HG03469 (cell line): ENCODE measurements around the gene DIAPH3.

ENCODE experiments used
- ATAC-seq: cut with Tn5 transposase; IDR thresholded peaks from one replicate; pipeline ENCODE4 v1.9.1; 2021; ENCODE audit warnings: mild to moderate bottlenecking, moderate library complexity, moderate number of reproducible peaks; ENCODE audit not compliant: unreplicated experiment

Gene DIAPH3

DNA sequence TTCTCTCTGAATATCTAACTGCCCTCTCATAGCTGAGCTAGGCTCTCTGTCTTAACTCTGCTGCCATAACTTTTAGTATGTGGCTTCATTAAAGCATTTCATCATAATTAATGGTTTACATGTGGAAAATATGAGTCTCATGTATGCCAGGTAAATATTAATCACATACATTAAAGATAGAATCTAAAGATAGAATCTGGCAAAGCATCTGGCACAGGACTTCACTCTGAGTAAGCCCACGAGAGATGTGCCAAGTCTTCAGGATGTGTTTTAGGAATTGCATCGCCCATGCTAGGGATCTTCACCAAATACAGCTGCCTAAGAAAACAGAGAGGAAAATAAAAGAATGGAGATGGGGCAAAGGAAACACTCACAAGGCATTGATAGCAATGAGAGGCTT is 285.8 kb downstream of the DIAPH3 start:
- no peak for ATAC-seq

DNA sequence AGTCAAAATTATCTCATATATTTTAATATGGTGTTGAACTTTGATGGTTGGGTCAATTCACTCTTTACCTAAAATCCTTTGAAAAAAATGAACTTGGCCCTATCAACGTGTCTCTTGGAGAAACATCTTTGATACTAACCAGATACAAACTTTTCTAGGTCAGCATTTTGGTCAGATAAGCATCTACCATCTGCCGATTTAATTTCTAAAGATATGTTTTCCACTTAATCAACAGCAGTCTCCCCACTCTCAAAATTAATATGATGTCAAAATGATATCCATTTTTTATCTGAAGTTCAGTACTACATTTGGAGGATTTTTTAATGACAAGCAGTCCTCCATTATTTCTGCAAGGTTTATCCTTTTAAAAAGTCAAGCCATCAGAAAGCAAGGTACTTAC is 288.8 kb downstream of the DIAPH3 start:
- no peak for ATAC-seq

DNA sequence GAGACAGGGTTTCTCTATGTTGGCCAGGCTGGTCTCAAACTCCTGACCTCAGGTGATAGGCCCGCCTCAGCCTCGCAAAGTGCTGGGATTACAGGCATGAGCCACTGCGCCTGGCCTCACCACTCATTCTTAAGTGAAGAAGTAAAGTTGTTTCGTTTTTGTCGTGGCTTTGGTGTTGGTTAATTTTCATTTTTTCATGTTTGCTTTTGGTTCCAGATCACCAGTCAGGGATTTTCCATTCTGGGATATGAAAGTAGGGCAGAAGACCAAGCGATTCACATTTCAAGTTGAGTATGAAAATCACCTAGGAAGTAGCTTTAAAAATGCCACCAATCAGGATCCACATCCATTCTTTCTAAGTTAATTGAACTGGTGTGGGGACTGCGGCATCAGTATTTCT is 289.9 kb downstream of the DIAPH3 start:
- ATAC-seq: no peak

DNA sequence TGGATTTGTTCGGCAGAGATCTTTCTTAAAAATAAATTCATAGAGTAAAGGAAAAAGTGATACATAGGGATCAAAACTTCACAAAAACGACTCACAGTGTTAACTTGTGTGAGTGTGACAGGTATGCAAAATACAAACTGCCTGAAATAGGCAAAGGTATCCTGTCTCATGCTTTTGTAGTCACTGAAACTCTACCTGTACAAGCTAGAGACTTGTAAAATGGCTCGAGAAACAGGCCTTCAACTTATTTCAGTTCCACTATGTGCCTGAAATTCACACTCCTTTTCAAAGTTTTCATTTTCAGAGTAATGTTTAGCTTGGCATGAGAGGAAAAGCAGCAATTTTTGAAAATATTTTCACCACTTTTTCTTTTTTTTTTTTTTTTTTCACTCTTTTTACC is 290.4 kb downstream of the DIAPH3 start:
- no peak for ATAC-seq

DNA sequence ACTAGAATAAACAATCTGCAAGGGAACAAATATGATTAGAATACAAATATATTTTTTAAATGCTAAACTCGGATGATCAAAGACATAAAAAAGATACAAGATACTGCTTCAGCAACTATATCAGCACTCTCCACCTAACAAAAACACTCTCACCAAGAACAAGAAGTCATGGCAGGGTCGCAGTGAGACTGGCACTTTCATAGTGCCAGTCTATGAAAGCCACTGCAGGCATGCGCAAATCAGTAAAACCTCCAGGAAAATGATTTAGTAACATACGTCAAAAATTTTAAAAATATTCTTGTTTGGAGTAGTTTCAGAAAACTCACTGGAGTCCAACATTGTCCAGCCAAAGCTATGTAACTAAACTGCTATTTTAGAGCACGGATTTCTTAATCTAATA is 295.9 kb downstream of the DIAPH3 start:
- no peak for ATAC-seq

DNA sequence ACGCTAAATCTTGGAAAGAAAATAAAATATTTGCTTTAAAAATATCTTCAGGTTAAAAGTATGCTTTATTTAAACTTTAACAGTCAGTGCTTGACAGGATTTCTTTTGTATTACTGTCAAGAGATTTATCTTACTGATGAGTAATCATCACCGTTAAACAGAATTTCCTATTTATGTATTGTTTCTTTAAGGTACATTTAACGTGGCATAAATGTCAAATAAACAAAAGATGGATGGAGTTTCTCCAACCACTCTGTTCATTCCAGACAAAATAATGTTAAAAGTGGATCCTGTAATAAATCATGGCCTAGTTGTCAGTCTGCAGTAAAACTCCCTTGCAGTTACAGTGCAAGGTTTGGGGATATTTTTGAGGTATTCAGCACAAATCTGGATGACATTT is 298.3 kb downstream of the DIAPH3 start:
- no peak for ATAC-seq

DNA sequence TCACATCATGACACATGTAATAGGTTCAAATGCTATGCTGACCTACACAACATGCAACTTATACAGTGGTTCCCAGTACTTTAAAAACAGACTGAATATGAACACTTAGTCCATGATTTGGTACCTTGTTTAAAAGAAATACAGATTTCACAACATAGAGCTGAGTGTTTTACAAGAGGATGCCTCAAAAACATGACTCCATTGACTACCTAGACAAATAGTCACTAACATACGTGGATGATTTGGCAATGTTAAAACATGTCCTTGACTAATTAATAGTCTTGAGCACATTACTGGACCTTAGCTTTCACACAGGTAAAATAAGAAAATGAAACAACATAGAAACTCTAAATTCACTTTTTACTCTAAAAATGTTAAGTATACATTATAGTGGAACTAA is 300.1 kb downstream of the DIAPH3 start:
- ATAC-seq: no peak

DNA sequence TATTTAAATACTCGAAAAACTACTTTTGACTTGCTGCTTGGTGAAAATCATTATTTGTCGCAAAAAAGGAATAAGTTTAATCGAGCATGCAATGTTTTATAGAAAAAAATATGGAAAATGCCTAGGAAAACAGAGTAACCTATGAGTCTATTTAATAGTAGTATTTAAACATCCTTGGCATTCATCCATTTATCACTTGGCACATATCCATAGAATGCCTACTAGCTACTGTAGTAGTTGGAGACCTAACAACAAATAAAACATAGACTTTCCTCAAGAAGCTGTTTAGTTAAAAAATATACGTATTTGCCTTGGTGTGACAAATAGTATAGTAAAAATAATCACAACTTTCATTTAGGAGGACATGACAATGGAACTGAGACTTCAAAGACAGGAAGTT is 302.1 kb downstream of the DIAPH3 start:
- ATAC-seq: no peak

DNA sequence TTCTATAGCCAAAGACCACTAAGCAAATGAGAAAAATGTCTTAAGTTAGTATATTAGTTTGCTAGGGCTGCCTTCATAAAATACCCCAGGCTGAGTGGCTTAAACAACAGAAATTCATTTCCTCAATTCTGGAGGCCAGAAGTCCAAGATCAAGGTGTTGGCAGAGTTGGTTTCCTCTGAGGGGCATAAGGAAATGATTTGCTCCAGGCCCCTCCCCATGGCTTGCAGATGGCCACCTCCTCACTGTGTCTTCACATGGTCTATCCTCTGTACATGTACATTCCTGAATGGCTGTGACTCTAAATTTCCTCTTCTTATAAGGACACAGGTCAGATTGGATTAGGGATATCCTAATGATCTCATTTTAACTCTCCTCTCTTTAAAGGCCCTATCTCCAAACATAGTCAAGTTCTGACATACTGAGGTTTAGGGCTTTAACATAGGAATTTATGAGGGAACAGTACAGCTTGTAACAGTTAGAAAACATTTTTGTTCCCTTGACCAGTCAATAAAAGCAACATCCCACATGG is 307.4 kb downstream of the DIAPH3 start:
- ATAC-seq: no peak

DNA sequence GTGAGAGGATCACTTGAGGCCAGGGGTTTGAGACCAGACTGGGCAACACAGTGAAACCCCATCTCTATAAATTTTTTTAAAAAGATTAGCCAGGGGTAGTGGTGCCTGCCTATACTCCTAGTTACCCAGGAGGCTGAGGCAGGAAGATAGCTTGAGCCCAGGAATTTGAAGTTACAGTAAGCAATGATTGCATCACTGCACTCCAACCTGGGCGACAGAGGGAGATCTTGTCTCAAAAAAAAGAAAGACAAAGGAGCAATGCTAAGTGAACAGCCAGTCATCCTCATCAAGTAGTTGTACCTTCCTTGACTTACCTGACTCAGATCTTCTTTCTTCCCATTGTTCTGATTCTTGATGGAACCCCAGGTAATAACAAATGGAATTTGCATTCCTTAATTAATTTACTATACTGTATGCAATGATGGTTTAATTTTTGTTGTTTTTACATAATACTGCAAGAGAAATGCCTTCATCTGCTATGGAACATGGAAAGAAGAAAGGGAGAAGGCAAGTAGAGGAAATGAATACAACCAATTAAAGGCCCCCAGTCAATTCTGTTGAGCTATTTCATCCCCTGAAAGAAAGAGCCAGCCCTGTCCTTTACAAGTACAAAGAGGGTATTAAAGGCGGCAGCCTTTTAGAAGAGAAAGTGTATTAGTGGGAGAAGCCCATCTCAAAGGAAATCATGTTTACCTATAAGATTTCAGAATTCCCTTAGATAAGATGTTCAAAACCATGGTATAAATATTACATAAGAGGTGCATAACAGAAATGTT is 316.7 kb downstream of the DIAPH3 start:
- no peak for ATAC-seq

DNA sequence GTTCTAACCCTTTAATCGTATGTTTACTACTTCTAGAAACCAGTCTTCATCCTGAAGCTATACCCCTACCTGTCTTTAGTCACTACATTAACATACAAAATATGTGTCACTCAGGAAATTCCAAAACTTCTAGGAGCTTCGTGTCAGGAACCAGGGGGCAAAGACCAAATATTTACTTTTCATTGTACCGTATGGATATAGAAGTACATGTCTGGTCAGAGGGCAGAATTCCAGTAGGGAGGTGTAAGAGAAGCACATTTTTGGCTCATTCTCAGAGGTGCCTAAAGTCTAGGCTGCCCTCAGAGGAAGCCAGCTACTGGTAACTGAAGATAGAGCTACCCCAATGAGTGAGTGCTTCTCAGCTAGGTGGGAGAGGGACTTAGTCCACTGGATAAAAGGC is 320.7 kb downstream of the DIAPH3 start:
- ATAC-seq: no peak

DNA sequence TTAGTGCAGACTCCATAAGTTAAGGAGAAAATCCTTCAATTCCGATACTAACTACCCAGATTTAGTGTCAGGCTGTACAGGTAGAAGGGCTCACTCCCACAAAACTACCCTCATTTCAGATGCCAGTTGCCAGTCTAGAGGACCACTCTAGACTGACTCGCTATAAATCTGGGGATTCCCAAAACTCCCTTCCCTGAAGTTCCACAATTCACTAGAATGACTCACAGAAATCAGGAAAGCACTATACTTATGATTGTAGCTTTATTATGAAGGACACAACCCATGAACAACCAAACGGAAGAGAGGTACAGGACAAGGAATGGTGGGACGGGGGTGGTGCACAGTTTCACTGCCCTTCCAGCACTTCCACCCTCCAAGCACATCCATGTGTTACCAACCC is 321.2 kb downstream of the DIAPH3 start:
- no peak for ATAC-seq

DNA sequence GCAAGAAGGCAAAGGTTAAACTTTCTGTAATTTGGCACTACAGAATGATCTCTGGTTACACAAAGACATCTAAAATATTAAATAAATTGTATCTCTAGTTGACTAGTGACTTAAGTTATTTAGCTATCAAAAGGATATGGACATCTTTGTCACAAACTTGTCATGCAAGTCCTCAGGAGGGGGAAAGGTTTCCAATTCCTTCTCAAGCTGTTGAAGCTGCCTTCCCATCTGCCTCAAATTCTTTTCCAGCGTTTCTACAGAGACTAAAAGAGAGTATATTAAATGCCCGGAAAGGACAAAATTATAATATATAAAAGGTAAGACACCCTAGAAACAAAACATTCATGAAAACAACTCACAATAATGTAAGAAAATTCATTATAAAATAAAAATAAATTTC is 324.5 kb downstream of the DIAPH3 start:
- no peak for ATAC-seq

DNA sequence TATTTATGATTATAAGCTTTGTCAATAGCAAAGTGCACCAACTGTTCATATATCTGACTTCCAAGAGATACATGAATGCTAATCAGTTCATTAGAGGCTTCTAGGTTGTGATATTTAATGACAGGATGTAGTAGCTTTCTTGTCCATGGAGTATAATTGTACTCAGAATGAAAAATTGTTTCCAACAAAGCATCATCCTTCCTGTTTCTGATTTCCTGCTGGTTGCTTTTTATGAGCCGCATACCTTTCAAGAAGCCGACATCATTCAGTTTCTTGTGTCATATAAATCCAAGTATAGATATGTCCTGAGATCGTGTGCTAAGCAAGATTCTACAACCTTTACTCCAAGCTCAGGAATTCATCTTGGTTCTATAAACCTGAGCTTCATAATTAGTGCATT is 326.6 kb downstream of the DIAPH3 start:
- ATAC-seq: no peak

DNA sequence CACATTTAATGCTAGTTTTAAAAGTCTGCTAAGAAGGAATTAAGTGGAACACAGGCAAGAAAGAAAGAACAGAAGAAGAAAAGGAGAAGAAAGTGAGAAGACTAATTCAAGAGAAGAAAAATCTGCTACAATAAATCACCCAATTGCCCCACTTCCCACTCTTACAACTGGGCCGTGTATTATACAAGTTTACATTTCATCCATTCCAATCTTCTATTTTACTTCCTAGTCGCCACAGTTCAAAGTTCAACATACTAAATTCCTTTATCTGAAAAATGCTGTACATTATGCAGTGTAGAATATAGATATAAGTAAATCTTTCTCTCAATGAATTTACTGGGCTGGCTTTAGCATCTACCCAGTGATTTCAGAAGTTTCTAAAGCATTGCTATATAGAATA is 328.2 kb downstream of the DIAPH3 start:
- ATAC-seq: no peak

DNA sequence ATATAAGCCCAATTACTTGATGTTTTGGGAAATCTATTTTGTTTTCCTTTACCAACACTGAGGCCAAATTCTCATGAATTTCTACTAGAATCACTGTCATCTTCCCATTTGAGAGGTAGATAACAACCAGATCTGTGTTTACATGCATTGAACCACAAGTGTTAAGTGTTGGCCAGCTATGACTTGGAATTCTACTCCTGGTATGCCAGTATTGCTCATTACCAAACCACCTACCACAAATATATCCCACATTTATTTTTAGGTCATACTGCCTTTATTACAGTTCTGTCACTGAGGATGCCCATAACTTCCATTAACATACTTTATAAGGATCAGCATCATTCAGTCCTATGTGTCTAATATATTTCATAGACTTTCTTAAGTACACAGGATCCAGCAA is 328.9 kb downstream of the DIAPH3 start:
- ATAC-seq: no peak

DNA sequence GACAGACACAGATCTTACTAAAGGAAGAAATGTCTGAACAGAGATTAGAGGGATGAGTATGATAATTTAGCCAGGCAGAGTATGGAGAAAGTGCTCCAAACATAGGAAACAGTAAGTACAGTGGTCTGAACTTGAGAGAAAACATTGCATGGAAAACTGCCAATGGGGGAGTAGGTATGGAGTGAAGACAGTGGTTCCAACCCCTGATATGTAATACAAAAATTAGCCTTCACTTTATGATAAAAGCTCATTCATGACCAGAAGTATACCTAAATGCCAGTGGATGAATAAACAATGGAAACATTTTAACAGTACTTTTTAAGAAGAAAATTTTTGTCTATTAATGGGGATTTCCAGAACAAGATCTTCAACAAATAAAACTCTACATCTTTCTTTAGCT is 334.0 kb downstream of the DIAPH3 start:
- ATAC-seq: no peak

DNA sequence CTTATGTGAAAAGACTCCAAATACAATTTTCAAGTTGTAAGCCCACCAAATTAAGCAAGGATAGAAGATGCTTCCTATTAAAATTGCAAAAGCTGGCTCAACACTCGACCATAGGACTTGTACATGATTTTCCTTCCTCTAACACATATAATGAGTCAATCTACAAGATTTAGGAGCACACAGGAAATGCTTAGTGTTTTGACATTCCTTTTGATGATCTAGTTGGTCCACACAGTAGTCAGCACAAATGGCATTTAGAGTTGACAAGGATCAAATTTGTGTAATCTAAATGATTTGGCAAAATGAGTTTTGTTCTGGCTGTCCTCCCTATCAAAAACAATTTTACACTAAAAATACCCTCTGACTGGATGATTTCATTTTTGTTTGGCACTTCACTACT is 340.2 kb downstream of the DIAPH3 start:
- ATAC-seq: no peak

DNA sequence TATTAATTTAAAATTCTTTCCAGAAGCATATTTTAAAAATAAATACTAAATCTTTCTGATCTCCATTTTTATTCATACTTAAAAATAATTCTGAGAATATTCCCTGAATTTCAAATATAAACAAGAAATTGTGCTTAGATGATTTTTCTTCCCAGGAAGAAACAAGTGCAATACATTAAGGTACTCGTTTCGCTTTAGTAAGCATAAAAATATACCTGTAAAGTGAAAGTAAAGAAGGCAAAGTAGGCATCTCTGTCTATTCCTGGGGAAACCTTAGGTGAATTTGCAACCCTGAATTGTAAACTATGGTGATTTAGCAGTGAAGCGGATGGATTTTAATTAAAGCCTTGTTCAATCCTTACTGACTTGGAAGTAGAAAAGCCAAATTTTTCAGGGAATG is 354.2 kb downstream of the DIAPH3 start:
- no peak for ATAC-seq

DNA sequence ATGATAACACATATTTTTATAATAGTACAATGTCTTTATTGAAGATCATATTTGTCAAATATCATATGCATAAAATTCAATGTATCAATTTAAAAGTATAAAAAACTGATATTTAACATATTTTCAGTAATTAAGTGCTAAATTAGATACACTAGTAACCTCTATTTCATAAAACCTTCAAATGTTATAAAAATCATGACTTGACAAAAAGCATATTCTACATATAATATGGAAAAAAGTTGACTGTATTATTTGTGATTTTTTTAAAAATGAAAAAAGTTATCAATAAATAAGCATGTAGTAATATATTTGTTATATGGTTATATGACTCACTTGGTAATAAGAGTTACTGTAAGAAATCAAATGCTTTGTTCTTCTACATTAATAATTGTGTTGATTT is 356.9 kb downstream of the DIAPH3 start:
- ATAC-seq: no peak

DNA sequence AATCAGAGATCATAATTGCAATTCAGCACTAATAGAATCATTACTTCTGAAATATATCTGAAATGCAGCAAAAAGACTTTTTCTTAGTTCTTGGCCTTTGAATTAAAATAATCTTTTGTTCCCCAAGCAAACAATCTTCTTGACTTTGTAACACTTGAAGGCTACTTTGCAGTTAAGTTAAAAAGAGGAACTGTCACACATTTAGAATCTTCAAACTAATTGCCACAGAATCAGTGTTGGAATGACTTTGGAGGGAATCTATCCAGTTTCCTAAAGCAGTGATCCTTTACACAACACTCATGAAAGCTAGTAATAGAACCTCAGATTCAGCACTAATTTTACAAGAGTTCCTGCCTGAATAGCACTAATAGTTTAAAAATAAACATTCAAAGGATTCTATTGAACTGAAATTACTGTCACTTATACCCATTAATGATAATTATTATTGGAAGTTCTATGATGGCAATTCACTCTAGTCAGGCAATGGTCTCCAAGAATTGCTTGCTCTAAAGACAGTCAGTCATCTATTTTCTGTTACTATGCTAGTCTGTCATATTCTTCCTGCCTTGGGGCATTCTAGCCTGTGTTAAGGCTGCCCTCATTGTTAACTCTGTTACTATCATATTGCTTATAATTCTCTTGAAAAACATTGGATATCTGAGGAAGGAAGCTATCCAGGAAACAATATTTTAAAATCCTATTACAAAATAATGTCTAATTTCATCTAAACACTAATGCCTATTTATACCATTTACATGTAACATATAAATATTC is 362.4 kb downstream of the DIAPH3 start:
- no peak for ATAC-seq

DNA sequence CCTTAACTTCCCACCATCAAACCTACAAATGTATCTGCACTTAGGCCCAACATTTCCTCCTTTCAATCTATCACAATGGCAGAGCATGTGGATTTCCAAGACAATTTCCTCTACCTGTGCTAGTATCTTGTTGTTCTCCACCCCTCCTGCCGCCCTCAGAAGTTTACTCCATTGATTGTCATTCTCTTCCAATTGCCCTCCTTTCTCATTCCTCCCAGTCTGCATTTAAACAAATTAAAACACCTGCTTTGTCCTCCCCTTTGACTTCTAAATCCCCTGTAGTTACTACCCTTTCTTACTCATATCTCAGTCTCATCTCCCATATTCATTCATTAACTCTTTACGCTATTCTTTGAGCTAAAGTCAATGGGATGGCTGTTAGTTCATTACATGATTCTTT is 370.6 kb downstream of the DIAPH3 start:
- no peak for ATAC-seq
